GM21360 (cell line): ENCODE data around the gene CLCN1.
"Not testable (repeated sequence)": the region's sequence is repeated elsewhere in the genome, so short reads cannot be mapped to it uniquely, and the experiment has no call there.

Experiments
- ATAC-seq: cut with Tn5 transposase; IDR thresholded peaks from one replicate; pipeline ENCODE4 v1.9.1; 2021; ENCODE audit warnings: mild to moderate bottlenecking, moderate library complexity; ENCODE audit not compliant: unreplicated experiment

The CLCN1 gene

GRCh38 chr7:143383642-143383957 is 67.7 kb downstream of the CLCN1 start:
- no peak for ATAC-seq

- no peak for ATAC-seq
These were observed 68.2 kb downstream of the CLCN1 start for GRCh38 chr7:143384148-143384547.

- no peak for ATAC-seq
These were observed 69.0 kb downstream of the CLCN1 start for GRCh38 chr7:143384661-143385631.

- no peak for ATAC-seq
These were observed 70.2 kb downstream of the CLCN1 start for GRCh38 chr7:143385891-143386781.

GRCh38 chr7:143387156-143387975 is 71.5 kb downstream of the CLCN1 start:
- no peak for ATAC-seq

GRCh38 chr7:143388051-143388450 is 72.1 kb downstream of the CLCN1 start:
- ATAC-seq = no peak

- no peak for ATAC-seq
These were observed 72.7 kb downstream of the CLCN1 start for GRCh38 chr7:143388491-143389101.

GRCh38 chr7:143389316-143390103 is 73.6 kb downstream of the CLCN1 start:
- ATAC-seq = no peak

- ATAC-seq = no peak
These were observed 74.3 kb downstream of the CLCN1 start for GRCh38 chr7:143390104-143390772.

GRCh38 chr7:143390773-143391317 is 74.9 kb downstream of the CLCN1 start:
- ATAC-seq = no peak

GRCh38 chr7:143391462-143392404 is 75.8 kb downstream of the CLCN1 start:
- ATAC-seq = no peak

GRCh38 chr7:143392427-143392826 is 76.5 kb downstream of the CLCN1 start:
- ATAC-seq = not testable (repeated sequence)

- no peak for ATAC-seq
These were observed 77.0 kb downstream of the CLCN1 start for GRCh38 chr7:143392875-143393266.

GRCh38 chr7:143393267-143394041 is 77.5 kb downstream of the CLCN1 start:
- ATAC-seq = no peak

GRCh38 chr7:143394068-143394467 is 78.2 kb downstream of the CLCN1 start:
- no peak for ATAC-seq

- ATAC-seq = no peak
These were observed 78.9 kb downstream of the CLCN1 start for GRCh38 chr7:143394777-143395176.
